ENCODE data around the gene VSX1.

The VSX1 gene

GRCh38 chr20:25081730-25082497 lies at the start of gene VSX1:
Gene VSX1 (minus strand): TSS chr20:25082141. CDS start chr20:25082096, 45 bp downstream.
- no peak for DNase-seq

GRCh38 chr20:25129908-25130307 lies 48.0 kb upstream of the VSX1 start:
- DNase-seq = no peak

- no peak for DNase-seq
These were observed 47.5 kb upstream of the VSX1 start for GRCh38 chr20:25129428-25129827.

- no peak for DNase-seq
These were observed 46.7 kb upstream of the VSX1 start for GRCh38 chr20:25128649-25129048.

- no peak for DNase-seq
These were observed 46.0 kb upstream of the VSX1 start for GRCh38 chr20:25127761-25128537.

GRCh38 chr20:25126204-25127029 lies 44.5 kb upstream of the VSX1 start:
- DNase-seq = no peak

- no peak for DNase-seq
These were observed 43.7 kb upstream of the VSX1 start for GRCh38 chr20:25125636-25126035.

- DNase-seq = no peak
These were observed 39.0 kb upstream of the VSX1 start for GRCh38 chr20:25120920-25121319.

GRCh38 chr20:25120457-25120856 lies 38.5 kb upstream of the VSX1 start:
- DNase-seq = no peak

- DNase-seq = no peak
These were observed 36.6 kb upstream of the VSX1 start for GRCh38 chr20:25118529-25118928.

GRCh38 chr20:25117990-25118389 lies 36.0 kb upstream of the VSX1 start:
- no peak for DNase-seq

GRCh38 chr20:25116739-25117458 lies 35.0 kb upstream of the VSX1 start:
- no peak for DNase-seq

GRCh38 chr20:25103526-25103925 lies 21.6 kb upstream of the VSX1 start:
- DNase-seq = no peak

GRCh38 chr20:25100914-25101313 lies 19.0 kb upstream of the VSX1 start:
- DNase-seq = no peak

- no peak for DNase-seq
These were observed 17.7 kb upstream of the VSX1 start for GRCh38 chr20:25099601-25100140.

GRCh38 chr20:25097498-25097897 lies 15.6 kb upstream of the VSX1 start:
- no peak for DNase-seq

- no peak for DNase-seq
These were observed 8.8 kb upstream of the VSX1 start for GRCh38 chr20:25090492-25091429.

GRCh38 chr20:25089662-25090061 lies 7.7 kb upstream of the VSX1 start:
- DNase-seq = no peak

GRCh38 chr20:25089096-25089495 lies 7.2 kb upstream of the VSX1 start:
- DNase-seq = no peak

GRCh38 chr20:25088267-25088666 lies 6.3 kb upstream of the VSX1 start:
- no peak for DNase-seq
